Fibroblast of pulmonary artery (primary cell): ENCODE measurements around the gene TCEA3.

Source experiments
- DNase-seq: peaks from one replicate; pipeline ENCODE4 v3.0.0-alpha.2; 2010; ENCODE audit warnings: low read depth
- H3K4me3 ChIP-seq: replicated peaks from 2 replicates; pipeline ENCODE4 v1.5.1; 2011; ENCODE audit warnings: low read depth, mild to moderate bottlenecking, control low read depth, low read length, moderate library complexity
- CTCF ChIP-seq: IDR thresholded peaks from 2 replicates; pipeline ENCODE4 v1.5.1; 2011; ENCODE audit warnings: mild to moderate bottlenecking, control low read depth, low read length, inconsistent platforms; ENCODE audit errors: missing control alignments

Gene TCEA3

DNA sequence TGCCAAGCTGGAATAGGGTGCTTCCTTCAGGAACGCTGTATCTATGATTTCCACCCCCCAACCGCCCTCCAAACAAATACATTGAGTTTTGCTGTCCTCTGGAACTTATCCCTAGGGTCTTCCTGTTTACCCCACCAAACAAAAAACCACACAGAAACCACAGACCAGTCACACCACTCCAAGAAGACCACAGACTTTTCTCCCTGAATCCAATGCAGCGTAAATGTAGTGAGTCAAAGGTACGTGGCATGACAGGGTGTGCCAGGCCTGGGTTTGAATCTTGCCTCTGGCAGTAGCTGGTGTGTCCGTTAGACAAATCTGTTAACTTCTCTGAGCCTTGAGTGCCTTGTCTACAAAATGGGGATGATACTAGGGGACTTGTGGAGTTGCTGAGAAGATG, 31.7 kb upstream of the TCEA3 start:
- no peak for TF ChIP-seq CTCF
- no peak overlapping the region for H3K4me3 ChIP-seq
- no peak for DNase-seq

- DNase-seq: no peak
- H3K4me3 ChIP-seq: no peak overlapping the region
- TF ChIP-seq CTCF: no peak
These were observed 29.0 kb upstream of the TCEA3 start for GRCh38 chr1:23453455-23454000.

- H3K4me3 ChIP-seq: no peak overlapping the region
- TF ChIP-seq CTCF: no peak
- no peak for DNase-seq
These were observed 27.5 kb upstream of the TCEA3 start for GRCh38 chr1:23452011-23452411.

GRCh38 chr1:23451441-23451840, 26.9 kb upstream of the TCEA3 start:
- DNase-seq: no peak
- no peak overlapping the region for H3K4me3 ChIP-seq
- TF ChIP-seq CTCF: no peak

DNA sequence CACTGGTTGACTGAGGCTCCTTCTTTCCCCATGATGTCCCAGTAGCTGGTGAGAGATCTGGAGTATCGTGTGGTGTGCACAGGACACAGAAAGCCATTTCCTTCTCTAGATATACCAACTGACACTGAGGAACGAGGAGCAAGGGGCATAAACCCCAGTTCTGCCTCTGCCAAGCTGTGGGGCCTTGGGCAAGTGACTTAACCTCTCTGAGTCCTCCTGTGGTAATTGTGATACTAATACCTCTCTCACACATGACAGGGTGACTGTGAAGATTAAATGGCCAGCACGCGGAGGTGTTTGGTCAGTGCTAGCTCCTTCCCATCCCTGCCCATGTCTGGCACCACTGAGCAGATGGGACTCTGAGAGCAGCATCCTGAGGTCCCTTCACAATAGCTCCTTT, 26.3 kb upstream of the TCEA3 start:
- H3K4me3 ChIP-seq: no peak overlapping the region
- no peak for DNase-seq
- no peak for TF ChIP-seq CTCF

GRCh38 chr1:23449958-23450357, 25.4 kb upstream of the TCEA3 start:
- no peak for TF ChIP-seq CTCF
- no peak for DNase-seq
- H3K4me3 ChIP-seq: no peak overlapping the region

- no peak overlapping the region for H3K4me3 ChIP-seq
- no peak for TF ChIP-seq CTCF
- DNase-seq: no peak
These were observed 24.8 kb upstream of the TCEA3 start for GRCh38 chr1:23449306-23449705.
